H1 (cell line): ENCODE data around the gene ZNF488. TPM values are rescaled to one million over a fixed set of nuclear protein-coding genes. Genes with fewer than 3 reads are reported as not detected.

Experiments used
- CTCF ChIA-PET: fragments of 300-600 bp; sonication (Branson Sonifier 250); formaldehyde crosslinking; loops from one replicate; lab custom pipeline; 2021; ENCODE audit not compliant: partially characterized antibody; lab: Charles Lee
- POLR2A ChIA-PET: fragments of 300-600 bp; sonication (Branson Sonifier 250); formaldehyde crosslinking; loops from one replicate; lab custom pipeline; 2021; ENCODE audit warnings: inconsistent platforms; ENCODE audit not compliant: partially characterized antibody; lab: Charles Lee
- DNase-seq, 2 experiments: peaks; one replicate each; pipeline versions ENCODE4 v3.0.0 to v3.0.0-alpha.2; 2010 to 2022; ENCODE audit warnings: low spot score in 2 of 2, low read depth in 1 of 2, mixed read lengths in 1 of 2
- FAIRE-seq: peaks from 2 replicates; lab custom pipeline; 2011; peaks lifted over from hg19 to GRCh38; lab: Jason Lieb, UNC
- H2AFZ ChIP-seq: 2 replicates; pipeline ENCODE4 v1.8.1; 2012; ENCODE audit warnings: low read length, inconsistent platforms
- H2AK5ac ChIP-seq: 2 replicates; pipeline ENCODE4 v1.6.1; 2013; ENCODE audit warnings: low read depth, low read length
- H2BK120ac ChIP-seq: replicated peaks from 2 replicates; pipeline ENCODE3; 2013; ENCODE audit warnings: low read depth, low read length, inconsistent platforms
- H2BK12ac ChIP-seq: 2 replicates; pipeline ENCODE4 v1.6.1; 2013; ENCODE audit warnings: low read depth, low read length
- H2BK15ac ChIP-seq: 2 replicates; pipeline ENCODE4 v1.6.1; 2013; ENCODE audit warnings: low read length
- H2BK20ac ChIP-seq: 2 replicates; pipeline ENCODE4 v1.6.1; 2013; ENCODE audit warnings: low read length
- H2BK5ac ChIP-seq: 2 replicates; pipeline ENCODE4 v1.6.1; 2013; ENCODE audit warnings: low read depth, low read length
- H3K14ac ChIP-seq: 2 replicates; pipeline ENCODE4 v1.6.1; 2013; ENCODE audit warnings: inconsistent platforms; ENCODE audit not compliant: insufficient read length
- H3K18ac ChIP-seq: 2 replicates; pipeline ENCODE4 v1.6.1; 2013; ENCODE audit warnings: low read length; ENCODE audit errors: extremely low read depth
- H3K23ac ChIP-seq: 2 replicates; pipeline ENCODE4 v1.6.1; 2013; ENCODE audit warnings: inconsistent platforms; ENCODE audit not compliant: insufficient read length
- H3K23me2 ChIP-seq: 2 replicates; pipeline ENCODE4 v1.6.1; 2013; ENCODE audit warnings: low read depth, low read length
- H3K27ac ChIP-seq: 2 replicates; pipeline ENCODE4 v1.6.1; 2011; ENCODE audit warnings: low read depth, low read length, inconsistent platforms
- H3K27me3 ChIP-seq, 4 experiments: replicated peaks in 1 of 4; 1 replicate in 1 of 4; 2 replicates in 3 of 4; pipeline versions ENCODE4 v1.6.1 to v1.8.1; 2011 to 2013; ENCODE audit warnings: low read length in 3 of 4, mild to moderate bottlenecking in 3 of 4, inconsistent platforms in 2 of 4, mixed read lengths in 2 of 4, moderate library complexity in 1 of 4; ENCODE audit not compliant: control insufficient read depth in 3 of 4, insufficient read depth in 3 of 4; ENCODE audit errors: extremely low read depth in 1 of 4
- H3K36me3 ChIP-seq, 4 experiments: 2 replicates each; pipeline versions ENCODE4 v1.6.1 to v1.8.1; 2011 to 2013; ENCODE audit warnings: mild to moderate bottlenecking in 4 of 4, low read length in 3 of 4, moderate library complexity in 2 of 4, control low read depth in 1 of 4, inconsistent platforms in 1 of 4; ENCODE audit not compliant: insufficient read depth in 4 of 4, control insufficient read depth in 2 of 4
- H3K4ac ChIP-seq: replicated peaks from 2 replicates; pipeline ENCODE3; 2013; ENCODE audit warnings: low read length, low read depth, mixed read lengths, inconsistent platforms; ENCODE audit not compliant: insufficient read length
- H3K4me1 ChIP-seq, 4 experiments: replicated peaks in 1 of 4; 1 replicate in 1 of 4; 2 replicates in 3 of 4; pipeline versions ENCODE4 v1.6.1 to v1.8.1; 2011 to 2013; ENCODE audit warnings: low read length in 3 of 4, inconsistent platforms in 2 of 4, mixed read lengths in 1 of 4; ENCODE audit not compliant: insufficient read depth in 4 of 4, control insufficient read depth in 3 of 4
- H3K4me2 ChIP-seq, 2 experiments: 2 replicates each; pipeline versions ENCODE4 v1.6.1 to v1.8.1; 2011 to 2013; ENCODE audit warnings: low read depth in 2 of 2, low read length in 2 of 2, control low read depth in 1 of 2, inconsistent platforms in 1 of 2, mild to moderate bottlenecking in 1 of 2; ENCODE audit not compliant: insufficient read depth in 1 of 2
- H3K4me3 ChIP-seq, 4 experiments: fragments of 200-600, 300-600 bp in 1 of 4; sonication (generic), shearing (Covaris generic), sonication (Bioruptor Twin) in 1 of 4; 2 replicates each; pipeline versions ENCODE4 v1.5.1 to v1.8.1; 2011 to 2016; ENCODE audit warnings: low read length in 4 of 4, low read depth in 3 of 4, control low read depth in 2 of 4, inconsistent platforms in 2 of 4, mild to moderate bottlenecking in 2 of 4, mixed read lengths in 1 of 4, moderate library complexity in 1 of 4; ENCODE audit not compliant: insufficient read depth in 2 of 4; ENCODE audit errors: extremely low read depth in 1 of 4
- H3K56ac ChIP-seq: replicated peaks from 2 replicates; pipeline ENCODE3; 2013; ENCODE audit warnings: low read depth, mild to moderate bottlenecking, mixed read lengths, low read length, inconsistent platforms; ENCODE audit not compliant: insufficient read length
- H3K79me1 ChIP-seq: 2 replicates; pipeline ENCODE4 v1.6.1; 2013; ENCODE audit warnings: low read depth, low read length, control low read depth
- H3K79me2 ChIP-seq, 2 experiments: 2 replicates each; pipeline versions ENCODE4 v1.6.1 to v1.8.1; 2012 to 2013; ENCODE audit warnings: low read length in 2 of 2, mild to moderate bottlenecking in 2 of 2, inconsistent platforms in 1 of 2; ENCODE audit not compliant: insufficient read depth in 2 of 2, control insufficient read depth in 1 of 2
- H3K9ac ChIP-seq, 4 experiments: replicated peaks in 1 of 4; 1 replicate in 1 of 4; 2 replicates in 3 of 4; pipeline versions ENCODE4 v1.6.1 to v1.8.1; 2011 to 2013; ENCODE audit warnings: low read depth in 3 of 4, low read length in 3 of 4, control low read depth in 2 of 4, mild to moderate bottlenecking in 2 of 4, moderate library complexity in 2 of 4, inconsistent platforms in 1 of 4; ENCODE audit errors: extremely low read depth in 1 of 4
- H3K9me3 ChIP-seq, 2 experiments: 2 replicates each; pipeline versions ENCODE4 v1.6.1 to v1.8.1; 2012 to 2013; ENCODE audit warnings: mild to moderate bottlenecking in 2 of 2, moderate library complexity in 2 of 2, control low read depth in 1 of 2, inconsistent platforms in 1 of 2, low read depth in 1 of 2, low read length in 1 of 2, mixed read lengths in 1 of 2; ENCODE audit not compliant: insufficient read depth in 2 of 2
- H4K20me1 ChIP-seq, 2 experiments: replicated peaks in 1 of 2; 2 replicates each; pipeline versions ENCODE3 to v1.8.1; 2011 to 2013; ENCODE audit warnings: inconsistent platforms in 2 of 2, low read length in 2 of 2, mild to moderate bottlenecking in 1 of 2; ENCODE audit not compliant: insufficient read depth in 2 of 2, control insufficient read depth in 1 of 2
- H4K5ac ChIP-seq: 2 replicates; pipeline ENCODE4 v1.6.1; 2013; ENCODE audit warnings: low read length, low read depth, mixed read lengths, inconsistent platforms; ENCODE audit not compliant: insufficient read length
- H4K8ac ChIP-seq: 2 replicates; pipeline ENCODE4 v1.8.0; 2013; ENCODE audit warnings: mild to moderate bottlenecking, moderate library complexity, low read length, inconsistent platforms; ENCODE audit not compliant: insufficient read depth; ENCODE audit errors: extremely low read depth
- H4K91ac ChIP-seq: replicated peaks from 2 replicates; pipeline ENCODE3; 2013; ENCODE audit warnings: low read length, mixed read lengths, inconsistent platforms; ENCODE audit not compliant: insufficient read length
- CREB1 ChIP-seq: IDR thresholded peaks from 2 replicates; pipeline ENCODE4 v1.6.1; 2012; ENCODE audit warnings: inconsistent platforms
- RXRA ChIP-seq: IDR thresholded peaks from 2 replicates; pipeline ENCODE4 v1.6.1; 2011; ENCODE audit warnings: low read depth, mild to moderate bottlenecking, low read length, moderate library complexity; ENCODE audit not compliant: insufficient read depth
- SIRT6 ChIP-seq: IDR thresholded peaks from one replicate; pipeline ENCODE4 v1.7.1; 2012; ENCODE audit warnings: low read length, inconsistent platforms
- WGBS, 2 experiments: shearing (Covaris generic) in 1 of 2; methylation state at CpG; one replicate each; pipeline versions ENCODE4 v1.1.6 to v1.1.7; 2013 to 2015; ENCODE audit warnings: low lambda C conversion rate in 2 of 2, mixed read lengths in 2 of 2, inconsistent platforms in 1 of 2, low coverage in 1 of 2, missing lambda C conversion rate in 1 of 2; ENCODE audit not compliant: insufficient replicate concordance in 2 of 2, insufficient coverage in 1 of 2, insufficient read length in 1 of 2; ENCODE audit errors: extremely low coverage in 1 of 2, missing lambda C conversion rate in 1 of 2; 5-methylcytosine and 5-hydroxymethylcytosine counted together
- polyA plus RNA-seq, 7 experiments: library from polyadenylated mRNA; depleted of rRNA in 3 of 7; stranded (reverse) in 5 of 7; unstranded in 2 of 7; fragments of >200 nt in 5 of 7; fragments of 200-250 nt in 2 of 7; gene quantifications; 1 replicate in 5 of 7; 2 replicates in 1 of 7; 4 replicates in 1 of 7; pipeline versions ENCODE4 v1.2.1 to v1.2.3, GENCODE V29; 2011 to 2013; ENCODE audit warnings: missing spikeins in 2 of 7, mixed read lengths in 2 of 7
- total RNA-seq: library from RNA; stranded (reverse); fragmentation: NEBNext Ultra II Directional; extraction: Animal tissue kit (Norgen Biotek cat#: 25700); gene quantifications from 2 replicates; pipeline ENCODE4 v1.2.1, GENCODE V29; 2021
- TF ChIP-seq, protein P1 (sequence below): IDR thresholded peaks from 2 replicates; pipeline ENCODE4 v1.6.1; 2011; ENCODE audit warnings: low read length, improper control_type of control experiment
- TF ChIP-seq, protein P2 (sequence below), 3 experiments: IDR thresholded peaks; 1 replicate in 2 of 3; 2 replicates in 1 of 3; pipeline versions ENCODE4 v1.5.1 to v1.6.1; 2011; ENCODE audit warnings: low read length in 3 of 3, mild to moderate bottlenecking in 3 of 3, inconsistent platforms in 2 of 3, low read depth in 1 of 3, moderate library complexity in 1 of 3; ENCODE audit not compliant: insufficient read depth in 1 of 3; ENCODE audit errors: control extremely low read depth in 1 of 3

ZNF488 gene
- total and polyA plus RNA-seq, 2 of the 8 experiments (the other 6 are each of a cell fraction or from before 2014, with no cell fraction given) = 7.9 to 11.4 TPM

DNA sequence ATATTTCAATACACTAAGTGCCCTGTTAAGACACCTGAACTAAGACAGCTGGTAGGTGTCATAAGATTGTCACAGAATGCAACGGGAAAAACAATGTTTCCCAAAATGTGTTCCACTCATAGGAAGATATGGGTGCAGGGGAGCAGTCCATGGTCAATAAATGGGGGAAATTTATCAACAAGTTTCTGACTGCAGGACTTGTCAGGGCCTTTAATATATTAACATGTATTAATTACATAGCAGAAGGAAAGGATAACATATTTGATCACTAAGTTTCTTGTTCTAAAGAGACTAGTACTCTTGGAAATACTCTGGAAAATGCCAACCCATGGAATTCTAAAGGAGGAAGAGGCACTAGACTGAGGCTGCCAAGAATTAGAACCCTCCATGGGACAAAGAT is 29.2 kb downstream of the ZNF488 start:
- Histone ChIP-seq H3K27me3 (no peaks in the 10 kb centered on the region; a peak in 1 of 7 replicates), H2BK12ac (no peak overlapping the region), H2BK15ac (no peak overlapping the region), H4K20me1 (no peaks in the 10 kb centered on the region)
- TF ChIP-seq SIRT6 = no peak
- TF ChIP-seq, protein P1, sequence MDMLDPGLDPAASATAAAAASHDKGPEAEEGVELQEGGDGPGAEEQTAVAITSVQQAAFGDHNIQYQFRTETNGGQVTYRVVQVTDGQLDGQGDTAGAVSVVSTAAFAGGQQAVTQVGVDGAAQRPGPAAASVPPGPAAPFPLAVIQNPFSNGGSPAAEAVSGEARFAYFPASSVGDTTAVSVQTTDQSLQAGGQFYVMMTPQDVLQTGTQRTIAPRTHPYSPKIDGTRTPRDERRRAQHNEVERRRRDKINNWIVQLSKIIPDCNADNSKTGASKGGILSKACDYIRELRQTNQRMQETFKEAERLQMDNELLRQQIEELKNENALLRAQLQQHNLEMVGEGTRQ = no peak
- TF ChIP-seq CREB1 = no peak
- TF ChIP-seq RXRA = no peak
- TF ChIP-seq, protein P2, sequence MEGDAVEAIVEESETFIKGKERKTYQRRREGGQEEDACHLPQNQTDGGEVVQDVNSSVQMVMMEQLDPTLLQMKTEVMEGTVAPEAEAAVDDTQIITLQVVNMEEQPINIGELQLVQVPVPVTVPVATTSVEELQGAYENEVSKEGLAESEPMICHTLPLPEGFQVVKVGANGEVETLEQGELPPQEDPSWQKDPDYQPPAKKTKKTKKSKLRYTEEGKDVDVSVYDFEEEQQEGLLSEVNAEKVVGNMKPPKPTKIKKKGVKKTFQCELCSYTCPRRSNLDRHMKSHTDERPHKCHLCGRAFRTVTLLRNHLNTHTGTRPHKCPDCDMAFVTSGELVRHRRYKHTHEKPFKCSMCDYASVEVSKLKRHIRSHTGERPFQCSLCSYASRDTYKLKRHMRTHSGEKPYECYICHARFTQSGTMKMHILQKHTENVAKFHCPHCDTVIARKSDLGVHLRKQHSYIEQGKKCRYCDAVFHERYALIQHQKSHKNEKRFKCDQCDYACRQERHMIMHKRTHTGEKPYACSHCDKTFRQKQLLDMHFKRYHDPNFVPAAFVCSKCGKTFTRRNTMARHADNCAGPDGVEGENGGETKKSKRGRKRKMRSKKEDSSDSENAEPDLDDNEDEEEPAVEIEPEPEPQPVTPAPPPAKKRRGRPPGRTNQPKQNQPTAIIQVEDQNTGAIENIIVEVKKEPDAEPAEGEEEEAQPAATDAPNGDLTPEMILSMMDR (IDR thresholded peaks at IDR 0.05; ENCODE audit: control extremely low read depth in 1 of 3, insufficient read depth in 1 of 3, low read depth in 1 of 3, low read length in 3 of 3) = no peak
- TF ChIP-seq, all 59 proteins: peak for 0
- no peak overlapping the region for H3K14ac ChIP-seq
- H3K9ac ChIP-seq = no peak overlapping the region
- no peaks in the 10 kb centered on the region for H3K23me2 ChIP-seq
- no peak overlapping the region for H3K27ac ChIP-seq
- no peak overlapping the region for H4K5ac ChIP-seq
- H4K8ac ChIP-seq = no peak overlapping the region; the same call in 1 of the 2 replicates
- no peak overlapping the region for H2AK5ac ChIP-seq
- H3K9me3 ChIP-seq = no peaks in the 10 kb centered on the region
- H3K4me2 ChIP-seq = no peak overlapping the region
- no peaks in the 10 kb centered on the region for H3K79me2 ChIP-seq
- H3K4me1 ChIP-seq = no peaks in the 10 kb centered on the region; a peak in 1 of 7 replicates
- H3K79me1 ChIP-seq = no peaks in the 10 kb centered on the region
- DNase-seq (no peak), FAIRE-seq (no peak)
- no peak overlapping the region for H2BK20ac ChIP-seq
- no peak overlapping the region for H4K91ac ChIP-seq
- H3K23ac ChIP-seq = no peak overlapping the region
- H3K4ac ChIP-seq = no peak overlapping the region
- no peak overlapping the region for H3K56ac ChIP-seq
- no peak overlapping the region for H2AFZ ChIP-seq
- 93% methylated on average over 1 of the region's 1 CpG; no CpG with 5 or more reads in 1 of the 2 experiments for WGBS, 2 experiments
- ChIA-PET POLR2A (no interaction called here), CTCF (interaction anchor here (0.8 to 3.0 kb wide), 6 partner anchors 9 to 362 kb away, joined by 3 to 15 read pairs (median 4); no protein-coding TSS in a partner anchor)
- no peak overlapping the region for H2BK120ac ChIP-seq
- no peak overlapping the region for H2BK5ac ChIP-seq
- no peaks in the 10 kb centered on the region for H3K36me3 ChIP-seq
- H3K4me3 ChIP-seq = no peak overlapping the region
- H3K18ac ChIP-seq = no peak overlapping the region
